Mucosa of descending colon (tissue), 3 donors: ENCODE data around the gene CLMN. TPM values are rescaled to one million over a fixed set of nuclear protein-coding genes. Genes with fewer than 3 reads are reported as not detected.

Experiments
- ATAC-seq: fragments of 200-7000 bp; cut with Tn5 transposase; one replicate; pipeline ENCODE4 v1.9.1; 2020; ENCODE audit warnings: mild to moderate bottlenecking, moderate library complexity
- DNase-seq, 3 donors: peaks; one replicate each; pipeline ENCODE4 v3.0.0-alpha.2; 2020
- H3K36me3 ChIP-seq: fragments of 200-600 bp; one replicate; pipeline ENCODE4 v1.8.0; 2021; ENCODE audit warnings: low read depth, mild to moderate bottlenecking
- H3K4me1 ChIP-seq: fragments of 200-600 bp; one replicate; pipeline ENCODE4 v1.8.0; 2021; ENCODE audit warnings: low read depth, mild to moderate bottlenecking
- H3K4me3 ChIP-seq: fragments of 200-600 bp; one replicate; pipeline ENCODE4 v1.8.0; 2021; ENCODE audit warnings: mild to moderate bottlenecking
- H3K9me3 ChIP-seq: fragments of 200-600 bp; one replicate; pipeline ENCODE4 v1.8.0; 2021; ENCODE audit warnings: mild to moderate bottlenecking
- CTCF ChIP-seq: fragments of 200-600 bp; IDR thresholded peaks from one replicate; pipeline ENCODE4 v1.8.0; 2022; ENCODE audit warnings: antibody characterized with exemption, mild to moderate bottlenecking
- intact Hi-C, 2 donors: fragments of 100-400 bp; cut with DNase I in 1 of 2; cut with micrococcal nuclease in 1 of 2; formaldehyde crosslinking; loops; one replicate each; pipeline versions ENCODE4 v1.11.0 to v1.11.1; 2022; cut with DNase I, micrococcal nuclease
- total RNA-seq, 3 donors: library from RNA; stranded (reverse); fragmentation: NEBNext Ultra II Directional in 2 of 3; extraction: Animal tissue kit (Norgen Biotek cat#: 25700) in 2 of 3; gene quantifications; one replicate each; pipeline versions ENCODE4 v1.2.1 to v1.2.4, GENCODE V29; 2021 to 2023
- donor health status: DM: no; HTN: no; CAD: no; lungs with moderate emphysema.
- donor health status: DM: no; HTN: no; CAD: no.
- donor health status: DM: no; HTN: yes; CAD: no.

Gene CLMN
- total RNA-seq, 3 donors from 2014 or later, result 73.7 to 200 (median 132) TPM

GRCh38 chr14:95229749-95230148, 90.0 kb downstream of the CLMN start:
- Histone ChIP-seq H3K36me3 (no peaks in the 10 kb centered on the region), H3K4me1 (peaks cover 33% of the 10 kb centered on the region), H3K9me3 (no peaks in the 10 kb centered on the region), H3K4me3 (no peak overlapping the region)
- intact Hi-C loops, result no loop called here
- no peak for TF ChIP-seq CTCF
- no peak for ATAC-seq
- no peak for DNase-seq

- Histone ChIP-seq H3K9me3 (no peaks in the 10 kb centered on the region), H3K4me3 (no peak overlapping the region), H3K4me1 (peaks cover 18% of the 10 kb centered on the region), H3K36me3 (no peaks in the 10 kb centered on the region)
- intact Hi-C loops, result no loop called here
- DNase-seq (no peak), ATAC-seq (no peak)
- TF ChIP-seq CTCF, result no peak
These were observed 91.5 kb downstream of the CLMN start for GRCh38 chr14:95228240-95228639.

- no peak for TF ChIP-seq CTCF
- intact Hi-C loops, result no loop called here
- no peak overlapping the region for H3K4me3 ChIP-seq
- no peaks in the 10 kb centered on the region for H3K9me3 ChIP-seq
- H3K4me1 ChIP-seq, result peaks cover 10% of the 10 kb centered on the region
- no peak for ATAC-seq
- no peaks in the 10 kb centered on the region for H3K36me3 ChIP-seq
- DNase-seq, result peak in 1 of 3 donors; percentile 46
These were observed 92.3 kb downstream of the CLMN start for GRCh38 chr14:95227279-95227860.

GRCh38 chr14:95226801-95227200, 92.9 kb downstream of the CLMN start:
- Histone ChIP-seq H3K4me1 (peaks cover 4% of the 10 kb centered on the region), H3K9me3 (no peaks in the 10 kb centered on the region), H3K36me3 (no peaks in the 10 kb centered on the region), H3K4me3 (no peak overlapping the region)
- intact Hi-C loops, result no loop called here
- ATAC-seq, result no peak
- TF ChIP-seq CTCF, result no peak
- DNase-seq, result no peak

- Histone ChIP-seq H3K4me1 (no peaks in the 10 kb centered on the region), H3K4me3 (no peak overlapping the region), H3K9me3 (no peaks in the 10 kb centered on the region), H3K36me3 (no peaks in the 10 kb centered on the region)
- TF ChIP-seq CTCF, result no peak
- DNase-seq (no peak), ATAC-seq (peak; percentile 15)
- intact Hi-C loops, result no loop called here
These were observed 94.3 kb downstream of the CLMN start for GRCh38 chr14:95225251-95225887.
